GM18526 (cell line): Measurements from ENCODE around the gene RABGAP1L.
A peak's percentile ranks its signal among the peaks of the same experiment; 100 is the strongest.

Source experiments
- POLR2A ChIP-seq: IDR thresholded peaks from 3 replicates; pipeline ENCODE4 v1.6.1; 2011; ENCODE audit not compliant: insufficient read length; ENCODE audit errors: extremely low read depth

Gene RABGAP1L

DNA sequence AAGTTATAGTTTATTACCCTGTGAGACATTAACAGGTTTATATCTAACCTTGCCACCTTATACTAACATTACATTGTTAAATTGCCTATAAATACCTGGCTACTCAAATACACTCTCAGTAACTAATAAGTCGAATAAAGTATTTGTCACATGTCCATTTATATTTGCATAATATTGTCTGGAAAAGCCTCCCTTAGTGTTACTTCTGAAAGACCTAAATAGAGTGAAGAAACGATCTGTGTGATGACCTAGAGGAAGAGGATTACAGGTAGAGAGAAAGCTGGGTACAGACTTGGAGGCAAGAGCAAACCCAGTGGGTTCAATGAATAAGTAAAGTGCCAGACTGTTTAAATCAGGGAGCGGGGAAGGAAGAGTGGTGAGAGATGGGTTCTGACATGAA, 837.7 kb downstream of the RABGAP1L start:
- TF ChIP-seq POLR2A = no peak

DNA sequence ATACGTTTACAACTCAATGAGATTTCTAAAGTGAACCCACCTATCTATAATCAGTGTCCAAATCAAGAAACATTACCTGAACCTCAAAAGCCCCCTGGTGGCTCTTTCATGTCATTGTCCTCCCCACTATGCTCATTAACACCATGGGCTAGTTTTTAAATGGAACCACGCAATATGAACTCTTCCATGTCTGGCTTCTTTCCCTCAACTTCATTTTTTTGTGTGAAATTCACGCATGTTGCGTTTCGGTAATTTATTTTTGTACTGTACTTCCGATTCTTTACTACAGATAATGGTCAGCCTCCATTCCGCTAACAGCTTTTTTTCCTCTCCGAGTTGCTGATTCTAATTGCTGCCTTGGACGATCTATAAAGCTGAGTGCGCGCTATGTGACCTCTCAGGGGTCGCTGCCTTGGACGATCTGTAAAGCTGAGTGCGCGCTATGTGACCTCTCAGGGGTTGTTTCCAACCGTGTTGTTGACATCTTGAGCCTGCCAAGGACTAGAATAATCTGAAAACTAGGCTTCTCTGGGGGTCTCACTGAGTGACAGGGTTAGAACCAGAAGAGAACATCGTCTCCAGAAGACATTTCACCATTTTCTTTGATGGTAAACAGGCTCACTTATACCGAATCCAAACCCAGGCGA, 839.4 kb downstream of the RABGAP1L start:
- TF ChIP-seq POLR2A = no peak

DNA sequence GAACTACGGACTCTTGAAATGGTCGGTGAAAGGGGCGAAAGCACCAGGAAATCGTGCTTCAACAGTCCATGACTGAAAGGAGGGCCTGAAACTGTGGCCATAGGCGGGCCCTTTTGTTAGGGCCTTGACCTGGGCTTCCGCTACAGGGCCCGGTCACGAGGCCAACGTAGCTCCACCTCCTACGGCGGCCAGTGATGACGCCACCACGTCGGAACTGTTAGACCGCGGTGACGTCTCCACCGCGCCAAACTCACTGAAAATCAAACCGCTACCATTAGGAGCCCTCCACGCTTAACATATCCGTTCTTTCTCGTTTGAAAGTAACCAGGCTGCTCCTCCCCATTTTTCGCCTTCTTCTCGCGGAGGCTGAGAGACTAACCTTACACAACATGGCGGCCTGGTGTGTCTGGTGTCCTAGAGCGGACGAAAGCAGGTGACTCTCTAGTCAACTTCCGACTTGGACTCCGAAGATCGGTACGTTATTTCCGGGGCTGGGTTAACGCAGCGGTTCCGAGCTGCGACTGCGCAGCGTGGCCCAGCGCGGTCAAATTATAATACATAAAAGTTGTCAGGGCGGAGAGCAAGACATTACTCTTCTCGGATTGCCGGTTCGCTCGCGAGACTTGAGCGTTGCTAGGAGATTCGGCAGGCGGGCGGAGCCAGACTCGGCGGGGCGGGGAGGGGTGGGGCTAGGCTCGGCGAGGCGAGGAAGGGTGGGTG, 840.1 kb downstream of the RABGAP1L start:
- TF ChIP-seq POLR2A = peak; percentile 88

DNA sequence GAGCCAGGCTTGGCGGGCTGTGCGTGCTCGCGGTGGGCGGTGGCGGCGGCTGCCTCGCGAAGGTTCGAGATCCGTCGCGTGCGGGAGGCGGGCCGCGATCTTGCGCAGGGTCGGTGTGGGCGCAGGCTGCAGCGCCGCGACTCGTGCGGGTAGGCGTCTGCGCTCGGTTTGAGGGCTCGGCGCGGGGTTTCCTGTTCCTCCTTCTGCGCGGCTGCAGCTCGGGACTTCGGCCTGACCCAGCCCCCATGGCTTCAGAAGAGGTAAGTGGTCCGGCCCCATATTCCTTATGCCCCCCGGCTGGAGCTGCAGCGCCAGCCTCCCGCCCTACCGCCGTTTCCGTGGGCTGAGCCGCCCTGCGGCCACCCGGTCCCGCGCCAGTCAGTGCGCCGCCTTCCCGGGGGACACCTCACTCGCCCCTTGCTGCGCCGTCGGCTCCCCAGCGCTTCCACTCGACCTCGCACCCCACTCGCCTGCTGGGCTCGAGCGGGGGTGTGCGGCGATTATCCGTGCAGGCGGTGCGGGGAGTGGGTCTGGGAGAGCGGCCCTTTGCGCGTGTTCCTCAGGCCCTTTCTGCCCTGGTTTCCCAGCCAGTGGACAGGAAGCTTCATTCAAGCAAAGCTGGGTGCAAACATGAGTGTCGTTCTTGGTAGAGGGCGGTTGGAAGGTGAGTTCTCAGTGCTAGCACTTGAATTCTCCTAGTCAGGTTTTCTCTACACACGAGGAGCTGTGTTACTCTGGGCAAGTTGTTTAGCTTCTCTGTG, 840.8 kb downstream of the RABGAP1L start, which contains the start of gene CACYBP:
Gene CACYBP, plus strand, starts transcription at position 12 of the 761 bp plus-strand sequence. Its CDS starts 234 bp downstream, at position 246.
- TF ChIP-seq POLR2A = peak; percentile 47

DNA sequence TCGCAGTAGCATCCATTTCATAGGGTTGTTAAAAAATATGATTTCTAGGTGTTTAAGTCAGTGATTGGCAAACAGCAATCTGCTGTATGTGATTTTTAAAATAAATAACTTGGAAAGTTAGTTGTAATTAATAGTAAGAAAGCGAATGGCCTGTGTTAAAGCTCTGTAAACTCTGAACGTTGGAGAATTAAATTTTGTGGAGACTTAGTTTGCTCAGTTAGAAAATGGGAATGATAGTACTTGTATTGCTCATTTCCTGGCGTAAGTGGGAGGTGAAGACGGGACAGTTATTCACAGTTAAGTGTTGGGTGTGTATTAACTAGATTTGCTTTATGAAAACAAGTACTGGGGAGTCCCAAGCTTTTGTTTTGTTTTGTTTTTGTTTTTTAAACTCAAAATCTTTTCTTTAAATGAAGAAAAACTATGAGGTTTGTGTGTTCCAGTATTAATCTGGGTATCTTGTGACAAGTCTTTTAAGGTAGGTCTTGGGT, 841.4 kb downstream of the RABGAP1L start:
- no peak for TF ChIP-seq POLR2A

DNA sequence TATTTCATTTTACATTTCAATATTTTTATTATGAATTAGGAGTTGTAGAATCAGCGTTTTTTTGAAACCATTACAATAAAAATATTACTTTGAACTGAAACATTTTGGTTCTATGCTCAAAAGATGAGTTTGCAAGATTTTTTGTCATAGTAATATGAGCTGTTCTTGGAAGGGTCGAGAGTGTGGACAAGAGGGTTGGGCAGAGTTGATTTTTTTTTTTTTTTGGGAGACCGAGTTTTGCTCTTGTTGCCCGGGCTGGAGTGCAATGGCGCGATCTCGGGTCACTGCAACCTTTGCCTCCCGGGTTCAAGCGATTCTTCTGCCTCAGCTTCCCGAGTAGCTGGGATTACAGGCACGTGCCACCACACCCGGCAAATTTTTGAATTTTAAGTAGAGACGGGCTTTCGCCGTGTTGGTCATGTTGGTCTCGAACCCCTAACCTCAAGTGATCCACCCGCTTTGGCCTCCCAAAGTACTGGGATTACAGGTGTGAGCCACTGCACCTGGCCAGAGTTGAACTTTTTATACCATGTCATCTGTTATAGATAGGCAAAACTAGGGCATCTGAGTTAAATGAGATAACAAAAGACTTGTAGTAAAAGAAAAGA, 843.7 kb downstream of the RABGAP1L start:
- TF ChIP-seq POLR2A = no peak

DNA sequence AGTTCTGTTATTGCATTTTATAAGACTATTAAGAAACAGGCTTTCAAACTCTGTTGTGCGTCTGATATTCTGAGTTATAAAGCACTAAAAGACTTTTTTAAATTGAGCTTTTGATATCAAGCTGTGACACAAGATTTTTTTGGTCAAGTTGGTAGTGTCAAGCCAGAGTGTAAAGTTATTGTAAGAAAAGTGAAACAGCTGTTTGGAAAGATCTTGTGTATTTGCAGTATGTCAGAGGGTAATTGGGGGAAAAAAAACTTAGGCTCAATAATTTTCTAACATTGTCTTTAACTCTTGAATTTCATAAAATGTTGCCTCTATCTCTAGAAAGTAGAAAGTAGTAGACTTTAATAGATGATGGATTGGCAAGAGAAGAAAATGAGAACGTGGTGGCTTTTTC, 844.2 kb downstream of the RABGAP1L start:
- no peak for TF ChIP-seq POLR2A

DNA sequence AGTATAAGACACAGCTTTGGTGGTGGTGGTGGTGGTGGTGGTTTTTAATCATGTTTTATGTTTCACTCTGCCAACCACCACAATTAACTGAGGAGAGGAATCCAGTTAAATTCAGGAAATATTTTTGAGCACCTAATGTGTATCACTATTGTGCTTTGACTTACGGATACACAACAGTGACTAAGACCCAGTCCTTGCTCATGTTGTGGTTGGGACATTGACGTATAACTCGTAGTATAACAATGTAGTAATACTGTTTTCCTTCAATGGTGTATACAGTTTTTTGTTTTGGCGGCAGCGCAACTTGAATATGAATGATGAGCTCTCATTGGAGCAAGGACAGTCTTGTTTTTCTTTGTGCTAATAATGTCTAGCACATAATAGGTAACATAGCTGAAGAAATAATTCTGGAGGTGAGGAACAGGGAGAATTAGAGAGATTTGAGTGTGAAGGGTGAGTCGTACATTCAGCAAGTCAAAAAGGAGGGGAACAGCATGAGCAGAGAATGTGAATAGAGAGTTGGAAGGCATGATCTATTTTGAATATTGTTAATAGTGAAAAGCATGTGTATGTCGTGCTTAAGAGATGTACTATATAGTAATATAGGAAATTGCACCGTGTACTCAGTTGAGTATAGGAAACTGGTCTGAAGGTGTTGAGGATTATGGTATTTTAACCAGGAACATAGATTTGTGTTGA, 845.9 kb downstream of the RABGAP1L start:
- TF ChIP-seq POLR2A = no peak

DNA sequence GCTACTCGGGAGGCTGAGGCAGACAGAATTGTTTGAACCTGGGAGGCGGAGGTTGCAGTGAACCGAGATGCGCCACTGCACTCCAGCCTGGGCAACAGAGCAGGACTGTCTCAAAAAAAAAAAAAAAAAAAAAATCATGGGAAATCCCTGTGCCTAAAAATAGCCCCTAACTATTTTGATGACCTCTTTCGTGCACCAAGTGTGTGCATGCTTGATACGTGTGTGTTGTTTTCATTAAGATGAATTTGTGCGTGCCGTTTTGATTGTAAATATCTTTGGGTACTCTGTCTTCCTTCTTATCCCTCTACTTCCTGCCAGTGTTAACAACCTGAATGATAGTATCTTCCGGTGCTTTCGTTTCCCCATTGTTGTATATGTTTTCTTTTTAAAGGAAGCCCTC, 850.2 kb downstream of the RABGAP1L start:
- TF ChIP-seq POLR2A = no peak

DNA sequence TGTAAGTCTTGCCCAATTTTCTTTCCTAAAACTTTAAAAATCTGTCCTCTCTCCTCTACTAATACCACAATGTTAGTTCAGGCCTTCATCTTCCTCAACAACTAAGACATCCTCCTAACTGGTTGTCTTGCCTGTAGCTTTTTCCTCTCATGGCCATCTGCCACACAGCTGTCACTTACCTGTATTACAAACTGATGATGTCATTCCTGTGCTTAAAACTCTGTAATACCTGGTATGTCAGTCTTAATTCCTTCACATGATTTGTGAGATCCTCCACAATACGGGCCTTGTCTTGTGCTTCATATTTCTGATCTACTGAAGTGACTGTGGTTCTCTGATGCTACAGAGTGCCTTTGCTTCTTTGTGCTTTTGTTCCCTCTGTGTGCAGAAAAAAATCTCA, 854.1 kb downstream of the RABGAP1L start:
- no peak for TF ChIP-seq POLR2A

DNA sequence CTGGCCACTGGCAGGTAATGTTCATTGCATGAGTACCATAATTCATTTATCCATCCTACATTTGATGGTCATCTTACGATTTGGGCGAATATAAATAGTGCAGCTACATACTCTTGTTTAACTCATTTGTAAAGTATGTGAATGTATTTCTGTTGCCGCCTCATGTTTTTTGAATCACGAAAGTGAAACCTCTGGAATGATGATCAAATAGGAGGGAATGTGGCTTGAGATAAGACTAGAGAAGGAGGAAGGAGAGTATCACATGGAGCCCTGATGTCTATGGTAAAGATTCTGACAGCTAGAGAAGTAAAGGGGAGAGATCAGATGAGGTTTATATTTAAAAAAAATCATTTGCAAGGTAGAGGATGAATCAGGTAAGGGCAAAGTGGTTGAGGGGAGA, 855.9 kb downstream of the RABGAP1L start:
- no peak for TF ChIP-seq POLR2A

DNA sequence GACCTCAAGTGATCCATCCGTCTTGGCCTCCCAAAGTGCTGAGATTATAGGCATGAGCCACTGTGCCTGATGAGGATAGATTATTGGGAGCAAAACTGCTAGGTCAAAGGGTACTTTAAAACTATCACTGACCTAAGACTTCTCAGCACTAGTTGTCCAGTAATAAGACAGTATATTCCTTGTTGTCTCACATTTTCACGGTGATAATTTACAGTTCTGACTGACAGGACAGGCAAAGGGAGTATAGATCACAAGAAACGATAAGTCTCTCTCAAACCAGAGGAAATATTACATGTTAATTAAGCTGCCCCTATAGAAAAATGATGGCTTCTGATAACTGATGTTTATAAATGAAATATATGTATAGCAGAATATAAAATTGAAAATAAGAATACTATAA, 860.2 kb downstream of the RABGAP1L start:
- no peak for TF ChIP-seq POLR2A

DNA sequence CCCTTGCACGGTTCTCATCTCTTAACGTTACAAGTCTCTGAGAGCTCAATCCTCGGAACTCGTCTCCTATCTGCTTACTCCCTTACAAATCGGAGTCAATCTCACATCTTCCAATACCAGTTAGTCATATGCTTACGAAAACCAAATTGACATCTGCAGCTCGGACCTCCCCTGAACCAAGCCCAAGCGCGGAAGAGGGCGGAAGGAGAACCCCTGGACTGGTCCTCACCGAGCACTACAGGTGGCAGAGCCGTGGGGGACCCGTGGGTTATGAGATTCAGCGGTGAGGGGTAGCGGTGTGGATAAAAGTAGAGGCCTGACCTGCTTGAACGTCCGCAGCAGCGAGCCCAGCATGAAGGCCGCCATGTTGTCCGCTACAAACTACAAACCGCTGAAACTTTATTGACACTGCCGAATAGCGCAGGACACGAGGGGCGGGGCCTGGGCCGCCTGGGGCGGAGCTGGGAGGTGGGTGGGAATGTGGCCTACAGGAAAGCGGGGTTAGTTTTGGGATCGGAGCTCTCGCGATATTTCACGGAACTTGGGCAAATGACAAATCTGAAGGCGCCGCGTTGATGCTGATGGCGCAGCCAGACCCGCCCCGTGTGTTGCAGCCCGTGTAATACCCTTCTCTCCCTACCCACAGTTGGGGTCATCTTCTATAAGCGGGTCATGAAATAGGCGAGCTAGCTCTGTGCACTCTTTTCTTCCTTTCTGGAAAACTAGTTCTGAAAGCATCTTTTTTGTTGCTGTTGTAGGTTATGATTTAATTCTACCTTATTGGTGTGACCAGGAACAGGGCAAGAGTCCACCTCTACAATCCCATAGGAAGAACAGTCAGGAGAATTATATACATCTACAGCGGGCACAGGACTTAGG, 864.0 kb downstream of the RABGAP1L start, which contains the start of gene MRPS14:
Gene MRPS14, minus strand, starts transcription at position 383 of the 879 bp plus-strand sequence. Its CDS starts 17 bp downstream, at position 366.
- TF ChIP-seq POLR2A = peak; percentile 79

DNA sequence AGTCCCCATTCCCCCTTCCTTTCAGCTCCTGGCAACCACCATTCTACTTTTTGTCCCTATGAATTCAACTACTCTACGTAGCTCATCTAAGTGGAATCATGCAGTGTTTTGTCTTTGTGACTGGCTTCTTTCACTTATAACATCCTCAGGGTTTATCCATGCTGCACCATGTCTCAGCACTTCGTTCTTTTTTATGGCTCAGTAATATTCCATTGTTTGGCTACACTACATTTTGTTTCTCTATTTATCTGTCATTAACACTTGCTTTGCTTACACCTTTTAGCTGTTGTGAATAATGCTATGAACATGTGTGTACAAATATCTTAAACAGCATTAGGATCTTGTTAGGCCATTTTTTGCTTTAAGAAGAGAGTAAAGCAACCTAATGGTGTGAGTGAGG, 865.5 kb downstream of the RABGAP1L start:
- TF ChIP-seq POLR2A = no peak
